Mucosa of descending colon (tissue), 3 donors: Measurements from ENCODE around the gene MASP2. TPM values are rescaled to one million over a fixed set of nuclear protein-coding genes. Genes with fewer than 3 reads are reported as not detected.

Source experiments
- ATAC-seq: fragments of 200-7000 bp; cut with Tn5 transposase; one replicate; pipeline ENCODE4 v1.9.1; 2020; ENCODE audit warnings: mild to moderate bottlenecking, moderate library complexity
- DNase-seq, 3 donors: peaks; one replicate each; pipeline ENCODE4 v3.0.0-alpha.2; 2020
- H3K36me3 ChIP-seq: fragments of 200-600 bp; one replicate; pipeline ENCODE4 v1.8.0; 2021; ENCODE audit warnings: low read depth, mild to moderate bottlenecking
- H3K4me1 ChIP-seq: fragments of 200-600 bp; one replicate; pipeline ENCODE4 v1.8.0; 2021; ENCODE audit warnings: low read depth, mild to moderate bottlenecking
- H3K4me3 ChIP-seq: fragments of 200-600 bp; one replicate; pipeline ENCODE4 v1.8.0; 2021; ENCODE audit warnings: mild to moderate bottlenecking
- H3K9me3 ChIP-seq: fragments of 200-600 bp; one replicate; pipeline ENCODE4 v1.8.0; 2021; ENCODE audit warnings: mild to moderate bottlenecking
- intact Hi-C, 2 donors: fragments of 100-400 bp; cut with DNase I in 1 of 2; cut with micrococcal nuclease in 1 of 2; formaldehyde crosslinking; loops; one replicate each; pipeline versions ENCODE4 v1.11.0 to v1.11.1; 2022; cut with DNase I, micrococcal nuclease
- total RNA-seq, 3 donors: library from RNA; stranded (reverse); fragmentation: NEBNext Ultra II Directional in 2 of 3; extraction: Animal tissue kit (Norgen Biotek cat#: 25700) in 2 of 3; gene quantifications; one replicate each; pipeline versions ENCODE4 v1.2.1 to v1.2.4, GENCODE V29; 2021 to 2023
- TF ChIP-seq, protein P1 (sequence below): fragments of 200-600 bp; IDR thresholded peaks from one replicate; pipeline ENCODE4 v1.8.0; 2022; ENCODE audit warnings: antibody characterized with exemption, mild to moderate bottlenecking
- donor health status: DM: no; HTN: no; CAD: no; lungs with moderate emphysema.
- donor health status: DM: no; HTN: no; CAD: no.
- donor health status: DM: no; HTN: yes; CAD: no.

The MASP2 gene
- total RNA-seq, 3 donors from 2014 or later, result not detected

DNA sequence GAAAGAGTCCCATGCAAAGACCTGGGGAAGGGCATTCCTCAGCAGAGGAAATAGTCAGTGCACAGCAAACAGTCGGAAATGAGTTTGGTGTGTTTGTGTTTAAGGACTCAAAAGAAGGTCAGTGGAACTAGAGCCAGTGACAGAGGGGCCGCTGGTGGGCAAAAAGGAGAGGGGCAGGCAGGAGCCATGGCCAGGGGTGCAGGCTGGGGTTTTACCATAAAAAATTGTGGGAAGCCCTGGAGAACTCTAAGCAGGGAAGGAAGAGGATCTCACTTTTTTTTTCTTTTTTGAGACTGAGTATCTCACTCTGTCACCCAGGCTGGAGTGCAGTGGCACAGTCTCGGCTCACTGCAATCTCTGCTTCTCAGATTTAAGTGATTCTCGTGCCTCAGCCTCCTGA, 68.3 kb downstream of the MASP2 start:
- intact Hi-C loops, result no loop called here
- Histone ChIP-seq H3K4me1 (peaks cover 16% of the 10 kb centered on the region), H3K9me3 (no peaks in the 10 kb centered on the region), H3K4me3 (no peak overlapping the region), H3K36me3 (no peaks in the 10 kb centered on the region)
- no peak for ATAC-seq
- TF ChIP-seq, protein P1, sequence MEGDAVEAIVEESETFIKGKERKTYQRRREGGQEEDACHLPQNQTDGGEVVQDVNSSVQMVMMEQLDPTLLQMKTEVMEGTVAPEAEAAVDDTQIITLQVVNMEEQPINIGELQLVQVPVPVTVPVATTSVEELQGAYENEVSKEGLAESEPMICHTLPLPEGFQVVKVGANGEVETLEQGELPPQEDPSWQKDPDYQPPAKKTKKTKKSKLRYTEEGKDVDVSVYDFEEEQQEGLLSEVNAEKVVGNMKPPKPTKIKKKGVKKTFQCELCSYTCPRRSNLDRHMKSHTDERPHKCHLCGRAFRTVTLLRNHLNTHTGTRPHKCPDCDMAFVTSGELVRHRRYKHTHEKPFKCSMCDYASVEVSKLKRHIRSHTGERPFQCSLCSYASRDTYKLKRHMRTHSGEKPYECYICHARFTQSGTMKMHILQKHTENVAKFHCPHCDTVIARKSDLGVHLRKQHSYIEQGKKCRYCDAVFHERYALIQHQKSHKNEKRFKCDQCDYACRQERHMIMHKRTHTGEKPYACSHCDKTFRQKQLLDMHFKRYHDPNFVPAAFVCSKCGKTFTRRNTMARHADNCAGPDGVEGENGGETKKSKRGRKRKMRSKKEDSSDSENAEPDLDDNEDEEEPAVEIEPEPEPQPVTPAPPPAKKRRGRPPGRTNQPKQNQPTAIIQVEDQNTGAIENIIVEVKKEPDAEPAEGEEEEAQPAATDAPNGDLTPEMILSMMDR, result no peak
- DNase-seq, result no peak

Other genes starting within 250 kb of the MASP2 start
- gene TARDBP, start 34.6 kb downstream of the MASP2 start, total RNA-seq, result 100 to 1,000 TPM; 123 to 155 (median 147) TPM
- 10 to 100 TPM; 14.0 to 46.3 (median 34.3) TPM for gene SRM, start 12.8 kb upstream of the MASP2 start, total RNA-seq
- gene EXOSC10, start 52.6 kb upstream of the MASP2 start, total RNA-seq, result 10 to 100 TPM; 47.1 to 52.9 (median 50.7) TPM
- gene ANGPTL7, start 142.1 kb upstream of the MASP2 start, total RNA-seq, result 1 to 10 TPM in 1 of 3 donors, under 1 TPM in 1, not detected in 1; 0.72 to 1.8 TPM
- gene MTOR, start 215.3 kb upstream of the MASP2 start, total RNA-seq, result 10 to 100 TPM; 37.9 to 50.5 (median 42.5) TPM
- gene UBIAD1, start 226.0 kb upstream of the MASP2 start, total RNA-seq, result 10 to 100 TPM in 2 of 3 donors, 1 to 10 TPM in 1; 8.9 to 14.9 (median 12.6) TPM